HCT116 (cell line): Measurements from ENCODE around the gene SMPDL3A.

ENCODE experiments used
- CTCF ChIP-seq, 3 experiments: fragments of 200-600 bp in 1 of 3; sonication (generic) in 1 of 3; IDR thresholded peaks in 2 of 3; conservative IDR thresholded peaks in 1 of 3; 2 replicates each; pipeline ENCODE4 v1.5.1; 2012 to 2017; ENCODE audit warnings: low read depth in 2 of 3, low read length in 2 of 3, antibody characterized with exemption in 1 of 3, borderline replicate concordance in 1 of 3, control low read depth in 1 of 3, mild to moderate bottlenecking in 1 of 3, mixed read lengths in 1 of 3, mixed run types in 1 of 3, moderate library complexity in 1 of 3; ENCODE audit not compliant: insufficient read depth in 1 of 3
- EGR1 ChIP-seq: IDR thresholded peaks from 2 replicates; pipeline ENCODE4 v1.6.1; 2012; ENCODE audit warnings: low read depth
- JUND ChIP-seq: IDR thresholded peaks from 2 replicates; pipeline ENCODE4 v1.6.1; 2012

- TF ChIP-seq CTCF (IDR thresholded peaks at IDR 0.05 in 2 of 3, conservative IDR thresholded peaks at IDR 0.05 in 1 of 3; ENCODE audit: borderline replicate concordance in 1 of 3, insufficient read depth in 1 of 3, low read depth in 2 of 3, low read length in 2 of 3) (no peak), EGR1 (no peak), JUND (no peak)
Observed at GRCh38 chr6:122751326-122751725, 37.7 kb upstream of the SMPDL3A start.
